GM12892 (cell line): Measurements from ENCODE around the gene PIK3C2G.

Experiments
- POLR2A ChIP-seq: IDR thresholded peaks from 2 replicates; pipeline ENCODE4 v1.6.1; 2011; ENCODE audit warnings: low read depth, low read length, control low read depth
- POLR2AphosphoS5 ChIP-seq: IDR thresholded peaks from 2 replicates; pipeline ENCODE4 v1.6.1; 2011; ENCODE audit warnings: low read depth, low read length, control low read depth
- TAF1 ChIP-seq: IDR thresholded peaks from 2 replicates; pipeline ENCODE4 v1.6.1; 2011; ENCODE audit warnings: low read depth, mild to moderate bottlenecking, control low read depth, low read length, borderline replicate concordance

- TF ChIP-seq POLR2A, result no peak
- no peak for TF ChIP-seq POLR2AphosphoS5
- no peak for TF ChIP-seq TAF1
Observed at GRCh38 chr12:18250313-18250916, 10.9 kb upstream of the PIK3C2G start.
